ENCODE results near the gene PUM2.
"Not testable (repeated sequence)": the region's sequence is repeated elsewhere in the genome, so short reads cannot be mapped to it uniquely, and the experiment has no call there.

The PUM2 gene, protein sequence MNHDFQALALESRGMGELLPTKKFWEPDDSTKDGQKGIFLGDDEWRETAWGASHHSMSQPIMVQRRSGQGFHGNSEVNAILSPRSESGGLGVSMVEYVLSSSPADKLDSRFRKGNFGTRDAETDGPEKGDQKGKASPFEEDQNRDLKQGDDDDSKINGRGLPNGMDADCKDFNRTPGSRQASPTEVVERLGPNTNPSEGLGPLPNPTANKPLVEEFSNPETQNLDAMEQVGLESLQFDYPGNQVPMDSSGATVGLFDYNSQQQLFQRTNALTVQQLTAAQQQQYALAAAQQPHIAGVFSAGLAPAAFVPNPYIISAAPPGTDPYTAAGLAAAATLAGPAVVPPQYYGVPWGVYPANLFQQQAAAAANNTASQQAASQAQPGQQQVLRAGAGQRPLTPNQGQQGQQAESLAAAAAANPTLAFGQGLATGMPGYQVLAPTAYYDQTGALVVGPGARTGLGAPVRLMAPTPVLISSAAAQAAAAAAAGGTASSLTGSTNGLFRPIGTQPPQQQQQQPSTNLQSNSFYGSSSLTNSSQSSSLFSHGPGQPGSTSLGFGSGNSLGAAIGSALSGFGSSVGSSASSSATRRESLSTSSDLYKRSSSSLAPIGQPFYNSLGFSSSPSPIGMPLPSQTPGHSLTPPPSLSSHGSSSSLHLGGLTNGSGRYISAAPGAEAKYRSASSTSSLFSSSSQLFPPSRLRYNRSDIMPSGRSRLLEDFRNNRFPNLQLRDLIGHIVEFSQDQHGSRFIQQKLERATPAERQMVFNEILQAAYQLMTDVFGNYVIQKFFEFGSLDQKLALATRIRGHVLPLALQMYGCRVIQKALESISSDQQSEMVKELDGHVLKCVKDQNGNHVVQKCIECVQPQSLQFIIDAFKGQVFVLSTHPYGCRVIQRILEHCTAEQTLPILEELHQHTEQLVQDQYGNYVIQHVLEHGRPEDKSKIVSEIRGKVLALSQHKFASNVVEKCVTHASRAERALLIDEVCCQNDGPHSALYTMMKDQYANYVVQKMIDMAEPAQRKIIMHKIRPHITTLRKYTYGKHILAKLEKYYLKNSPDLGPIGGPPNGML

DNA sequence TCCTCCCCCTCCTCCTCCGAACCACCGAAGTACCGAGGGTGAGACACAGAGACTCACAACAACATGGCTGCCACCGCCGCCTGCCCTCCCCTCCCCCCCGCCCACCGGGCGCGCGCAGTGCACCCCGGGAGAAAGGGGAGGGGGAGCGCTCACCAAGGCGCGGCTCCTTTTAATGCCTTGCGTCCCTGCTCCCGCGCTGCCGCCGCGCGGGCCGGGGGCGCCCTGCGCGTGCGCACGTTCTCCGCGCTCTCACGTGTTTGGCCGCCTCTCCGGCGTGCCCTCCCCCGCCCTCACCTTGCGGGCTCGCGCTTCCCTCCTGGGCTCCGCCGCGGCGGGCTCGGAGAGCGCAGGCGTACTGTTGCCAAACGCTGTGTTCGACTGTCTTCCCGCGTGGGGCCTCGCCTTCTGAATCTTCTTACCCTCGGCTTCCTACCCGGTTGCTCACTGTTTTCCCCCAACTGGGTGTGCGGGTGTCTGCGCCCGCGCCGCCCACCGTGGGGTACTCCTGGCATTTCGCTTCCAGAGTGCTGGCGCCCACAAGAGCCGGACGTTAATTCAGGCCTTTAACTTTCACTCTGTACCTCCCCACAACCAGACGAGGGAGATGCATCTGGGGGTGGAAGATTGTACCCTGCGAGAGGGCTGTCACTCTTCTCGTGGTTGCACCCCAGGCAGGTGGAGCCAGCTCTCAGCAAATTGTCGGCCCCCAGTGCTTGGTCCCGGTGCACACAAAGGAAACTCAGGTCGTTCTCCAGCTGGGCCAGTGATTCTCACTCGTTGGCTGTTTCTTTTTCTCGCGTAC, at the start of gene PUM2:
Gene PUM2 (minus strand): TSS at position 92 of the 802 bp plus-strand sequence. CDS start 23,484 bp downstream, outside the sequence.
- peak; percentile 98 for DNase-seq

DNA sequence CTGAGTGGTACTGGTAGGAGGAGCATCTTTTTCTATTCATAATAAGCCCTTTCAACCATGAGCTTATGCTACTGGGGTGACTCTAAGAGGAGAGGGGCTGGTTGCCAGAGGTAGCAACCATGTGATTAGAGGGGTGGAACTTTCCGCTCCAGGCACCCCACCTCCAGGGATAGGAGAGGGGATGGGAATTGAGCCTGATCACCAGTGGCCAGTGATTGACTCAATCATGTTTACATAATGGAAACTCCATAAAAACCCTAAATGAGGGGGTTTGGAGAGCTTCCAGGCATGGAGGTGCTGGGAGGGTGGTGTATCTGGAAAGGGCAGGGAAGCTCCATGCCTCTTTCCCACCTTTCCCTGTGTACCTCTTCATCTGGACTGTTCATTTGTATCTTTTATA, 49.7 kb upstream of the PUM2 start:
- no peak for DNase-seq

DNA sequence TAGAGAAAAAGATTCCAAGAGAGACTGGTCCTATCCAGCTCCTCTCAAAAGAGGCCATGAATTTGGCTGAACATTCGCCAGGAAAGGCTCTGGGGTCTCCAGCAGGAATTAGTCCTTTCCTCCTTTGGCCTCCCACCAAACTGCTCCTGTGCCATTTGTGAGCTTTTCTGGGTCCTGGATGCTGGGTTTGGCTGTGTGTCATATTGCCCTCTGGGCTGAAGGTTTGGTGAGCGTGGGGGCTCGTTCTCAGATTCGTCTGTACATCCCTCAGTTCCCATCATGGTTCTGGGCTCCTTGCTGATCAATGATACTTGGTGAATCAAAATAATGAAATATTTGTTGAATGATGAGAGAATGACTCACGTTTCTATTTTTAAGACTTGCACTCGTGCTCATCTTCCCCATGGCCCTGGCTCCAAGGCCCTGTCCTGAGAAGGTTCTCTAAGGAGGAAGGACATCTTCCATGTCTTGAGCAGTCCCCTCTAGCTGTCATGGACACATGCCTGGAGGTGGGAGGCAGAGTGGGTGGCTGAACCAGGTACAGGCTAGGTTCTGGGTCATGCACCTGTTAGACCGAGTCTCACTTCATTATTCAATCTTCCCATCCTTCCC, 48.4 kb upstream of the PUM2 start:
- no peak for DNase-seq

DNA sequence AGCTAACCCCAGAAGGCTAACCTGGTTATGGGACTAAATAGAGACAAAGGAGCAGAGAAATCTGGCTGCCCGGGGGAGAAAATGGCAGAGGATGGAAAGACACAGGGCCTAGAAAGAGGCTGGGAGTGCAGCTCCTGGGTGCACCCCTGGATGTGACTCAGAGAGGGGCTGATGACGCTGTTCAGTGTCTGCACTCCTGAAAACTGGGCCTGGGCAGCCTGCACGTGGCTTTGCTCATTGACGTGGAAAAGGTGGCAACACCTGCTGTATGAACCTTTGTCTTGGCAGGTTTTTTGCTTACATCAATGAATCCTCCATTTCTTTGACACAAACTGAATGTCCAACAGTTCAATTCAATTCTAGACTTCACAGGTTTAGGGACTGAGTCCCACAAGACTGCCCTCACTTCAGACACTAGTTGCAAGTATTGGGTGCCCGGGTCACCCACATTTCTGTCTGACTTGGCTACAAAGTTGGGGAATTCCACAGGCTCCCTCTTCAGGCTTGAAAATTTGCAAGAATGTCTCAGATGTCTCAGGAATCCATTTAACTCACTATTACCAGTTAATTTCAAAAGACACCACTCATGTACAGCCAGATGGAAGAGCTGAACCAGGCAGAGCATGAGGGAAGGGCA, 47.3 kb upstream of the PUM2 start:
- DNase-seq, result no peak

DNA sequence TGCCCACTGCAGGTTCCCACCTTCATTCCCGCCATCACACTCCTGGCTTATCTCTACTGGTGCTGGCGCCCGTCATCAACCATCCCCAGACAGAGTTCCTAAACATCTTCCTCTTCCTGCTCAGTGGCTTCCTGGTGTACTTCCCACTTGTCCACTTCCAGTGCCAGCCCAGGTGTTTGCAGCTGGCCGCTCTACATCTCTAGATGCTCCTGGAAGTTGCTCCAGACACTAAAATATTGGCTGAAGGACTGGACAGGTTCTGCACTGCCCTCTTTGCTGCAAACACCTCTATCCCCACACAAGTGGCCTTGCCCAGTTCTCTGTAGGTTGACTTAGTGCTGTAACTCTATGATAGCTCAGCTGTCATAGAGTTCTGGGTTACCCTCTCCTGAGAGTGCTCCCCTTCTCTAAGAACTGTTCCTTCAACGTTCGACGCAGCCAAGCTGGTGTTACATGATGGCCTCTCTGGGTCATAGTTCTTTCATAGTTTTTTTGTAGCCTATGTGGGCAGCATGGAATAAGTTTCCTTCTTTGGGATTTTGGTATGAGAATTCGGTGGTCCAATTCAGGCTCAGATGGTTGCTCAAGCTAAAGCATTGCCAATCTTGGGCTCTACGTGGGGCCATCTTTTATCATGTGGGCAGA, 45.8 kb upstream of the PUM2 start:
- DNase-seq, result no peak

DNA sequence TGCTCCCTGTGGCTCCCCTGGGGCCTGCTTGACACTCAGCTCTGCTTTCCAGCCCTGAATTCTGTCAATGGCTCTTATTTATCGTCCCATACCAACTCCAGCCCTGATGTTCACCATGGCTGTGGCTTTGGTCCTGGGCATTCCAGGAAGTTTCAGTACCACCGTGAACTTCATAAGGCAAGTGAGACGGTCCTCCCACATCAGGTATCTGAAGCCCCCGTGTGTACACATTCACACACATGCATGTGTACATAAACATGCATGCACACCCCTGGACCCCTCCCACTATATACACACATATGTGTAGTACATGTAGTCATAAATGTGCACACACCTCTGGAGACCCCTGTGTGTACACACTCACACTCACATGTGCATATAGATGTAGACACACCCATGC, 43.3 kb upstream of the PUM2 start:
- no peak for DNase-seq

DNA sequence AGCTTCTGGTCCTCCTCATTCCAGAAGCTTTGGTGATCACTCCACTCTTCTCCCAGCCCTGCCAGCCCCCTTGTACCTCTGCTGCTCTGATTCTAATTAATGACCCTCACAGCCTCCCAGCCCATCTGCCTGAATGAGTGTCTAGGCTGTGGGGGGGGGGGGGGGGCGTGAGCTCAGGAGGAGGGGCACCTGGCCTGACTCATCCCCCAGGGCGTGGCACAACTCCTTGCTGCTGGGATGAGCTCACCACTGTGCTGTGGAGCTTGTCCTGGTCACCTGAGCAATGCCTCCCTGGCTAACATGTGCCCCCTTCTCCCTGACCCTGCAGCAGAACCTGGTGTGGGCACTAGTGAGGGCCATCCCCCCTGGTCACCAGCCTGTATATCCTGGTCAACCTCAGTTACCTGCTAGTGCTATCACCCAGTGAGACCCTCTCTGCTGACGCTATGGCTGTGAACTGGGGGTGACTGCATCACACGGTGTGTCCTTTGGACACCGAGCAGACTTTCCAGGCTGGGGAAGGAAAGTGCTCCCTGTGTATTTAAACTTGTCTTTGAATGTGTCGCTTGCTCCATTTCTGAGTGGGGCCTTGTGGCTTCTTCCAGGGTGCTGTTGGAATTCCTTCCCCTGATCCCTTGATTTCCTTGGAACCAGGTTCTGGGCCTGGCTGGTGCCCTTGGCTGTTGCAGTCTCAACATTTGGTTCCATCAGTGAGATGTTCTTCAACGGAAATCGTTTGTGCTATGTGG, 41.5 kb upstream of the PUM2 start:
- DNase-seq, result peak; percentile 62

DNA sequence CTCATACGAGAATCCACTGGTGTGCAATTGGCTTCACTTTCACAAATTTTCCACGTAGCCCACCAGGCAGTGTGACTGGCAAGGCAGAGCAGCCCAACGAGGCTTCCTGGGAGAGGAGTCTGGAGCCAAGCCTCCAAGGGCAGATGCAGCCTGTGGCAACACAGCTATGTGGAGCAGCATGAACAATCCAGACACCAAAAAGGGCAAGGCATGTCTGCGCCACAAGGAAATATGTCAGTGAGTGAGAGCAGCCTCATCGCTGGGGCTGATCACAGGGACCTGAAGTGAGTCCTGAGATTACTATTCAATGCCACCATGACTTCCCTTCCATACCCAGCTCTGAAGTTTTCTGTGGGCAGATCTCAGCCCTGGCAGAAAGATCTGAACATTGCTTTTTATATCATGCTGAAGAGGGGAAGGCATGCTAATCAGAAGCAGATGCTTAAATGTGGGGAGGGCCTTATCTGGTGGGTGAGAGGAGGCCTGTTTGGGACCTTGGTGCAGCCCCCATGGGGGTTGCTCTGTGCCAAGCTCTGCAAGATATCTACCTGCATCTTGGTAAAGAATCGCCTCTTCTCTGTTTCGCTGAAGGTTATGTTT, 40.0 kb upstream of the PUM2 start:
- no peak for DNase-seq

DNA sequence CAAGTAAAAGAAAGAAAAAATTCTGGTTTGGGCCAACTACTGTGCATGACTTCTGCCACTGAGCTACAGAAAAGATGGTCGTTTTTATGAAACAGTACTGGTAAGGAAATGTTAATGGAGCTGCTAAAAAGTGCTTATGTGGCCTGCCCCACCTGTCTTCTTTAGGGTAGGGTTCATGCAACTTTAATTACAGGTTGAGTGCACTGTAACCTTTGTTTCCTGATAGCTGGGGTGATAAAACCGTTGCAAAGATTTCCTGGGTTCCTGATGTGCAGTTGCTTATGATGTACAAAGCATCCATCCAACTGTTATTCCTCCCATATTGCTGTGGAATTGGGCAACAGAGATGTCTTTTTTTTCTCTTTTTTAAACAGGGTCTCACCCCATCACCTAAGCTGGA, 34.3 kb upstream of the PUM2 start:
- no peak for DNase-seq

DNA sequence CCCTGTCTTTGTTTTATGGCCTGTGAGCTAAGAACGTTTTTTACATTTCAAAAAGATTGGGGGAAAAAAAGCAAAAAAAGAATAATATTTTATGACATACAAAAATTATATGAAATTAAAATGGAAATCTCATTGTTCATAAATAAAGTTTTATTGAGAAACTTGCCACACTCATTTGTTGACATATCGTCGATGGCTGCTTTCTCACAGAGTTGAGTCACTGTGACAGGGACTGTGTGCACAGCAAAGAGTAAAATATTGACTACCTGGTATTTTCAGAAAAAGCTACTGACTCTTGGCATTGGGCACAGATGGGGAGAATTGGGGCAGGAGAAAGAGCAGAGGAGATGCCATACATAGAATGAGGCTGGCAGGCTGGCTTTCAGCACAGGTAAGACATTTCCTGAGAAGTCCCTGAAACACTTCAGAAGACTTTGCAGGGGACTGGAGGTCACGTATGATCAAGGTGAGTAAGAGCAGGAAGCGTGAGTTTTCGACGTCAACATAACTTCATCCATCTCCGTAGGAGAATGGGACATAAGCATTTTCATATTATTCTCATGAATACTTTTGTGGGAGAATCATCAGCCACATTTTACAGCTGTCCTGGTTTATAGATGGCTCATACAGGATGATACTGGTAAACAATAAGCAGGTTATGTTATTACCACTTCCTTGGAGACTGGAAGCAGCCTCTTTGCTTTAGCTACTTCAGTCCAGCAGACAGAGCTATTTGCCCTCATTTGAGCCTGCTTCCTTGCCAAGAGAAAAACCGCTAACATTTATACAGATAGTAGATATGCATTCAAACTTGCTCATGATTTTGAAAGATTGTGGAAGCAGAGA, 32.5 kb upstream of the PUM2 start:
- DNase-seq, result no peak

DNA sequence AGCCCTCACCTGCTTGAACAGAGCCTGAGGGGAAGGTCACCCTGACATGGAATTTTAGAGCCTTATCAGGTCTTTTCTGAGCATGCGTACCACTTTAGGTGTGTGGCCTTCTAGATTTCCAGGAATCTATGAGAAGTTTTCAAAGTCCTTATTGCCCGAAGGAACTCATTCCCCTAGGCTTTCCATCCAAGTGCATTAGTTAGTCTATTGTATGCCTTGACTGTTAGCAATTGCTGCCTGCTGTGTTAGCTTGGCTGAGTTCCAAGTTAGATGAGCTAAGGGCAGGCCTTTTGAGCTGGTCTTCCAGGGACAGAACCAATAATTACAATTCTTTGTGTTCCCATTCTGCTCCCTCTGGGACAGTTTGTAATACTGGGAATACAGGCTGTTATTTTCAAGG, 30.8 kb upstream of the PUM2 start:
- peak; percentile 56 for DNase-seq

DNA sequence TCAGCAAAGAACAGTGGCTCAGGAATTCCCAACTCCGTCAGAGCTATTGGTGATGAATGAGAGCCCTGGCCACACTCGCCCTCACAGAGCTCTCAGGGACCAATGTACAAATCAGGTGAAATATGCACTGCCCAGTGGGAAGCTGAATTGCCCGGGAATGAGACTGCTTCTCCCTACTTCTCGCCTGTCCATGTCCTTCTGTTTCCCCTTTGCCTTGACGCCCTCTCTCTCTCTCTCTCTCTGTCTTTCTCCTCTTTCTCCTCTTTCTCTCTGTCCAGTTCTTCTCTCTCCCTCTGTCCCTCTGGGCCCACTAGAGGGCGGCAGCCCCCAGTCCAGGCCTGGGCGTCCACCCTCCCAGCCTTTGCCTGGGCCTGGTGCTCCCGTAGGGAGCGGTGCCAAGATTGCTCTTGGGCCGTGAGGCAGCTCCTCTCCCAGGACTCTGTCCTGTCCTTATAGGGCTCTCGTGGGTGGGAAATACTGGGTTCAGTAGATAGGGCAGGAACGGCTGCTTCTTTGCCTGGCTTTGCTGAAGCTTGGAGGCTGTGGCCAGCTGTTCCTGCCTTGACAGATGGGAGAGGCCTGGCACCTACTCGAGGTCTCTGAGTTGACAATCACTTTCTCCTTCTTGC, 28.4 kb upstream of the PUM2 start:
- peak; percentile 80 for DNase-seq

DNA sequence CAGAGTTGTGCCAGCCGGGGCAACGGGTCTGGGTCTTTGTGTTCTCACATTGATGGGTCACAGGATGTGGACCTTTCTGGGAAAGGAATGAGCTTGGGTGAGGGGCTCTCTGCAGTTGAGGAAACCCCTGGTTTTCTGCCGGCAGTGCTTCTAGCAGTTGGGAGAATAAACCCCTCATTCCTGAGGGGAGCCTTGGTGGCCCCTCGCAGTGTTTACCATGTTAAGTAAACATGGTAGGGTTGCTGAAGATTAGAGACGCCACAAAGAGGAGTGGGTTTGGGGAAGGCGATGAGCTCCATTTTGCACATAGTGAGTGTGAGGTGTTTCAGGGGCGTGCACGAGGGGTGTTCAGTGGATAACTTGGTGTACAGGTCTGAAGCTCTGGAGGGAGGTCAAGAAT, 27.7 kb upstream of the PUM2 start:
- no peak for DNase-seq

DNA sequence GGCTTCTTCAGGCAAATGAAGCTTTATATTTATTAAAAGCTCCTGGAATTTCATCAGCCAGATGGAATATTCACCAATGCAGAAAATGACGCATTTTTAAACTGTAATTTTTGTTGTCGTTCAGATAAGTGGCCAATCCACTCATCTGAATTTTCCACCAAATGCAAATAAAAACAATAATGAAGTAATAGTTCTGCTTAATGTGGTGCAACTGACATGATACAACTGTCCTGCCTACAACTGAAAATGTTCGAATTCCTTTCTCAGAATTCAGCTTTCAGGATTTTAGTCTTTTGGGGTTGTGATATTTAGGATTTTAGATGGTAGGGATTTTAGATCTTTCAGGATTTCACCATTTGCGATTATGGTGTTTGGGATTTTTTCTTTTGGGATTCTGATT, 27.1 kb upstream of the PUM2 start:
- DNase-seq, result no peak

DNA sequence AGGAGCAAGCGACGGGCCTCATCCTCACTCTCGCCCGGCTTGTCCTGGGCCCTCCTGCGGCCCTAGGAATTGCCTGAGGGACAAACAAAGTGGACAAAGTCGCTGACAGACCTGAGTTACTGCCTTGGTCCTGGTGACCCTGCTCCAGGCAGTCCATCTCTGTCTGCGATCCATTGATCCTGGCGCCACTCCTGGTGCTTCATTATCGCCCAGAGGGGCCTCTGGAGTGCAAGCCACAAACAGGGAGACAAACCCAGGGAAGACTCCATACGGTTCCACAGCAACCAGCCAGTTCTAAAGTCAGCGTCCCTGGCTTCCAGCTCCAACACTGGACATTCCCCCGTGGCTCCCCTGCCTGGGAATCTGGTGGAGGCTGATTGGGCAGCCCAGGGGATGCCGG, 24.3 kb upstream of the PUM2 start:
- not testable (repeated sequence) for DNase-seq

DNA sequence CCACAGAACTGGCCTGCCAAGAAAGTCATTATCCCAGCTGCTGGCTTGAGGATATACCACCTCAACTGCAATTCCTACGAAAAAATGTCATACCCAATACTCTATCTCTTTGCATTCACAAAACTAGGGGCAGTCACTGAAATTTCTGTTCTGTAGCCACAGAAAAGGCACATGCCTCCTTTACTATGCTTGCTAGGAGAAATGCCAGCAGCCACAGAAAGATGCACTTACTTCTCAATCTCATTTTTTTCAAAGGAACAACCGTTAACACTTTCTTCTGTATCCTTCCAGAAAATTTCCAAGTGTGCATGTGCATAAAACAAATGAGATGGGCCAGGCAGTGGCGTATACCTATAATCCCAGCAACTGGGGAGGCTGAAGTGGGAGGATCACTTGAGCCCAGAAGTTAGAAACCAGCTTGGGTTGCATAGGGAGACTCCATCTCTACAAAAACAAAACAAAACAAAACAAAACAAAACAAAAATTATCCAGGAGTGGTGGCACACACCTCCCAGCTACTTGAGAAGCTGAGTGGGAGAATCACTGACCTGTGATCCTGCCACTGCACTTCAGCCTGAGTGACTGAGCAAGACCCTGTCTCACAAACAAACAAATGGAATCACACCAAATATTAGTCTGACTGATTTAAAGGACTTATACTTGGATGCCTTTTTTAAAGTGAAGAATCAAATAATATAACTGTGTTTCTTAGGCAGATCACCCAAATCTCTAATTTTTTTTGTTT, 22.4 kb upstream of the PUM2 start:
- no peak for DNase-seq

DNA sequence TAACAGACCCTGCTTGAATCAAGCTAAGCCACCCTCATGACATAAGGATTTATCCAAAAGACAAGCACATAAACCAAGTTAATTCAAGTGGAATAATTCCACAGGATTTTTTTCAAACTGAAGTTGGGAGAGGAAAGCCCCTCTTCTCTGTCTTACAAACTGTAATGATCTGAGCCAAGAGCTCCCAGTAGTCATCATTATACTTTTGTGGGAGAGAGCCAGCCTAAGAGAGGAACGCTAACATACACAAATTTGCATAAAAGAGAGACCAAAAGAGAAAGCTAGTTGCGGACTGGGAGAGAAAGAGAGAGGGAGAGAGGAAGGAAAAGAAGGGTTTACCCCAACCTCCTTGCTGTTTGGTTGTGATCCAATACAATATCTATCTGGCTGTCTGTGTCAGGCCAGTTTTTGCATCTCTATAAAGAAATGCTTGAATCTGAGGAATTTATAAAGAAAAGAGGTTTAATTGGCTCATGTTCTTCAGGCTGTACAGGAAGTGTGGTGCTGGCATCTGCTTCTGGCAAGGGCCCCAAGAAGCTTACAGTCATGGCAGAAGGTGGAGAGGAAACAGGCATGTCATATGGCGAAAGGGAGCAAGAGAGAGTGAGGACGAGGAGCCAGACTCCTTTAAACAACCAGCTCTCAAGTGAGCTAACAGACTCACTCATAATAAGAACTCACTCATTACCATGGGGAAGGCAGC, 20.8 kb upstream of the PUM2 start:
- no peak for DNase-seq
